Stimulated activated CD8-positive, alpha-beta memory T cell treated with anti-CD3 and anti-CD28 coated beads, Interleukin-15, amount 100 ng/mL, for 24 hours (primary cell): Measurements from ENCODE around the gene NADK.
"Not testable (repeated sequence)": the region's sequence is repeated elsewhere in the genome, so short reads cannot be mapped to it uniquely, and the experiment has no call there.

Experiments used
- DNase-seq: peaks from one replicate; pipeline ENCODE4 v3.0.0-alpha.2; 2020; ENCODE audit warnings: low read depth

The NADK gene

GRCh38 chr1:1745651-1746565 lies 32.4 kb downstream of the NADK start:
- peak; percentile 87 for DNase-seq

- not testable (repeated sequence) for DNase-seq
These were observed 35.7 kb downstream of the NADK start for GRCh38 chr1:1742529-1742928.

GRCh38 chr1:1741013-1741412 lies 37.3 kb downstream of the NADK start:
- not testable (repeated sequence) for DNase-seq

DNA sequence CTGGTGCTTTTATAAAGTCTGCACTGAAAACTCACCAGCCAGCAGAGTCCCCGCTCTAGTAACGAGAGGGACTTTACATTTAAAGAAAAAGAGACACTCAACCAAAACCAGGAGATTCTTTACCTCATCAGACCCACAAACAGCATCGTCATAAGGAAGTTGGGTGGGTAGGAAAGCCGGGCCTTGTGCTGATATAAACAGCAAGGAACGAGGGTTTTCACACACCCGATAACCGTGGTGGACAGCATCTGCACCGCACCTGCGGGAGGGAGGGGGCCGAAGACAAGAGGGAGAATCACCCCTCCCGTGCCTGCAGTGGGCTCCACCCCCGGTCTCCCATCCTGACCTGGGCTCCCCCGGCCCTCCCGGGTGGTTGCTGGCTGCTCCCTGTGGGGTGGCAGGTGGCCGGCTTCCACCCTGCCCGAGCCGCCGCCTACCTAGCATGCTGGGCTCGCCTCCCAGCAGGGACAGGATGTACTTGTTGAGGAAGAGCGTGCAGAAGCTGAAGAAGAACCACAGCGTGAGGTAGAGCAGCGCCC lies 39.4 kb downstream of the NADK start:
- DNase-seq = not testable (repeated sequence)

DNA sequence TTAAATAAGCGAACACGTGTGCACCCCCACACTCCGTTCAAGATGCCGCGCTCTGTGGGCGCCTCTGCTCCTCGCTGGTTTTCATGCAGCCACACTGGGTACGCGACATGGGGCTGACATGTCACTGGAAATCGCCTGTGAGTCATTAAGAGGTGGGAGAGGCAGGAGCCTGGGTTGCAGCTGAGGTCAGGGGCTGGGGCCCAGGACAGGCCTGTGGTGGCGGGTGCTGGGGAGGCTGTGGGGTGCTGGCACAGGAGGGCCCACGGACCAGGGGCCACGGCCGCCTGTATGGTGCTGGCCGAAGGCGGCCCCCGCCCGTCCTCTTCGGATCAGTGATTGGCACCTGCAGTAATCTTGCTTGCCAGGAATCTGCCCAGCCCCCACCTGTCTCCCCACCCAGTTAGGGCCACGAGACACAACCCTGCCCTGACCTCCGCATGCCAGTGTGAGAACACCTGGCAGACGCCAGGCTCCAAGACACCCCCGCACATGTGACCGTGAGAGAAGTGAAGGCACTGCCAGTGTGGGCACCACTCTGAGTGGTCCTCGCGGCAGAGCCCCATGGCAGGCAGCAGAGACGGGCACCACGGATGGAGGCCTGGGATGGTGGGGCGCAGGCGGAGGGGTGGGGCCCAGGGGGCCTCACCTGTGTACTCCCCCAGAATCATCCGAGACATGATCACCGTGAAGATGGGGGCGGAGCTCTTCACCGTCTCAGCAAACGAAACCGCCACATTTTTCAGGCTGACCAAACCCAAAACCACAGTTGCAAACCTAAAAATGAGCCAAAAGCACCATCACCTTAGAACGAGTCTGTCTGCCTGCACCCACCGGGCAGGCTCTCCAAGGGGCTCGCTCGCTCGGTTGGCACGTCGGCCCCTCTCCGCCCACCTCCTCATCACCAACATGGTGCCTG lies 40.3 kb downstream of the NADK start:
- not testable (repeated sequence) for DNase-seq

GRCh38 chr1:1732381-1732780 lies 45.9 kb downstream of the NADK start:
- no peak for DNase-seq

DNA sequence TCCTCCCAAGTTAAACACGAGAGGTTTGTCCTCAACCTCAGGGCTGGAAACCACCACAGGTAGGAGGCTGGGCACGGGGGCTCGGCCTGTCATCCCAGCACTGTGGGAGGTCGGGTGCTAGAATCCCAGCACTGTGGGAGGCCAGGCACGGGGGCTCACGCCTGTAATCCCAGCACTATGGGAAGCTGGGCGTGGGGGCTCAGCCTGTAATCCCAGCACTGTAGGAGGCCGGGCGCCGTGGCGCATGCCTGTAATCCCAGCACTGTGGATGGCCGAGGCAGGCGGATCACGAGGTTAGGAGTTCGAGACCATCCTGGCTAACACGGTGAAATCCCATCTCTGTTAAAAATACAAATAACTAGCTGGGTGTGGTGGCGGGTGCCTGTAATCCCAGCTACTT lies 47.4 kb downstream of the NADK start:
- DNase-seq = no peak

- not testable (repeated sequence) for DNase-seq
These were observed 48.0 kb downstream of the NADK start for GRCh38 chr1:1730230-1730629.

DNA sequence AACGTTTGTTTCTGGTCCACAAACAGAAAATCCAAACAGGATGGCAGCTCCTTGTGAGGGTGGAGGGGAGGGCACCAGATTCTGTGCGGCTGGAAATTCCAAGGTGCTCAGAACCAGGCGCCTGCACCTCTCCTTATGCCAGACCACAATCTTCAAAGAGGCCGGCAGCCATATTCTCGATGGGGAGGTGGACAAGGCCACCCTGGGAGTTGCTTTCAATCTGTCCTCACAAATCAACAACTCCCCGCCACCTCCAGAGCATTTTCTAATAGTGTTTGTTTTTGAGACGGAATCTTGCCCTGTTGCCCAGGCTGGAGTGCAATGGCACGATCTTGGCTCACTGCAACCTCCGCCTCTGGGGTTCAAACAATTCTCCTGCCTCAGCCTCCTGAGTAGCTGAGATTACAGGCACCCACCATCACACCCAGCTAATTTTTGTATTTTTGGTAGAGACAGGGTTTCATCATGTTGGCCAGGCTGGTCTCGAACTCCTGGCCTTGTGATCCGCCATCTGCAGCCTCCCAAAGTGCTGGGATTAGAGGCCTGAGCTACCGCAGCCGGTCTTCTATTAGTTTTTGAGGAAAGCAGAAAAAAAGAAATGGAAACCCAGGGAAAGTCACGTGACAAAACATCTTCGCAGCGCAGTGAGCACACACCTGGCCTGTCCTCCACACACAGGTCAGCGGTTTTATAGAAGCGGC lies 49.0 kb downstream of the NADK start:
- DNase-seq = not testable (repeated sequence)

- not testable (repeated sequence) for DNase-seq
These were observed 49.8 kb downstream of the NADK start for GRCh38 chr1:1728308-1729005.

- DNase-seq = not testable (repeated sequence)
These were observed 51.1 kb downstream of the NADK start for GRCh38 chr1:1727131-1727651.

DNA sequence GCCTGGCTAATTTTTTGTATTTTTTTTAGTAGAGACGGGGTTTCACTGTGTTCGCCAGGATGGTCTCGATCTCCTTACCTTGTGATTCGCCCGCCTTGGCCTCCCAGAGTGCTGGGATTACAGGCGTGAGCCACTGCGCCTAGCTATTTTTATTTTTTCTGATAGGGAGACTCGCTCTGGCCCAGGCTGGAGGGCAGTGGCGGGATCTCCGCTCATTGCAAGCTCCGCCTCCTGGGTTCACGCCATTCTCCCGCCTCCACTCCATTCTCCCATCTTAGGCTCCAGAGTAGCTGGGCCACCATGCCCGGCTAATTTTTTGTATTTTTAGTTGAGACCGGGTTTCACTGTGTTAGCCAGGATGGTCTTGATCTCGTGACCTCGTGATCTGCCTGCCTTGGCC lies 52.2 kb downstream of the NADK start:
- DNase-seq = not testable (repeated sequence)

DNA sequence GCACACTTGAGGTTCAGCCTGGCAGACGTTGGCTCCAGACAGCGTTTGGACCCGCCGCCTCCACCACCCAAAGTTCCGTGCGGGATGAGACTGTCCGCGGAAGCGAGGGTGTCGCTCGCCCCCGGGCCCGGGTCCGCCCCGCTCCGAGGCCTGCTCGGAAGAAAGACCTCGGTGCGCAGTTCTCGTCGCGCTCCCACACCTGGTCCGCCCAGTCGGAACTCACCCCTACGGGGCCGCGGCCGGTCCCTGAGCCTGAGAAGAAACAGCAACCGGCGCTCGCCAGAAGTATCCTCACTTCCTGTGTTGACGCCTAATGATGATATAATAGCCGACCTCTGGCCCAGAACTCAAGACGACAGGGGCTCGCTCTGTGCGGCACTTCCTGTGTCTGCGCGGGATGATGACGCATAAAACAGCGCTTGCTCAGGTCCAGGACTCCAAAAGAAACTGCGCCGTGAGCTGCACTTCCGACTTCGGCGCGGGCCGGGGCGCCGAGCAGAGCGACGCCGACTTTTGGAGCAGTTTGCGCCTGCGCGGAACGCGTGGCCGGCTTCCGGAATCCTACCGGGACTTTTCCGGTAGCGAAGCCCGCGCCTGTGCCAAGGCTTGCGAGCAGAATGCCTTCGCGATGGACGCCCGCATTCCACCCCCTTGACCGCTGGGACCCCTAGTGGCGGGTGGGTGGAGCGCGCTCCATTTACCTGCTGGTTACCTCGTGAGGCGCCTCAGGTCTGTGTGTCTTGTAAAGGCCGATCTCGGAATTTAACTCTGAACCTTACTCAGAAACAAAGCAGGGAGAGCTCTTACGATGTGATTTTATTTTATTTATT lies 54.0 kb downstream of the NADK start, which contains the start of gene CDK11A:
CDK11A (minus strand) TSS at position 323 of the 830 bp plus-strand sequence. CDS start 1,539 bp downstream, outside the sequence.
- DNase-seq = peak; percentile 97

- DNase-seq = no peak
These were observed 57.1 kb downstream of the NADK start for GRCh38 chr1:1721201-1721600.

DNA sequence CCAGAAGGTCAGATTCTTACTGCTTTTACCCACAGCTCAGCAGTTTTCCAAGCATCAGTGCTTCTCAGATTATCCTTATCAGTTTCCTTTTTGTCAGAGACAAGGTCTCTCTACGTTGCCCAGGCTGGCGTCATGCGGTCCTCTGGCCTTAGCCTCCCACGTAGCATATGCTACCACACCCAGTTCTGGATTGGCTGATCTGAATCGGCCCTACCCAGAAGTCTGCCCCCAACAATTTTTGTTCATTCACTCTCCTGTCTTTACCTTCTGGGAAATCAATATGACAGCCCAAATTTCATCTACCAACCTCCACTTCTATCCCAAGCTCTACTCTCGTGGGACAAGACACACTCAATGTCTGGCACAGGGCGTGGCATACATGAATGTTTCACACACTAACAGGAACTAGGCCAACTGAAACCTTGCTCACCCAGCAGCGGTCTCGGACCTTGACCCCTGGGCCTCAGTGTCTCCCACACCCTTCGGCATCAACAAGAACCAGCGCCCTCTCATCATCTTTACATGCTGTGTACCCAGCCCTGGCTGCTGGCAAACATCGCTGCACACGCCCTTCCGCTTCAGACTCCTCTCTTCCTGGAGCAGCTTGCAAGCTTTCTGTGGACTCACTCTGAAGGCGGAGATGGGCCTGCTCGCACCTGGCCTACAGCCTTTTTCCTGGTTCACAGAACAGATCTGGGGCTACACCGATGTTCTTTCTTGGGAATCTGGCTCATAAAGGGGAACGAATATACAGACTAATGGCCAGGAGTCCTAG lies 63.0 kb downstream of the NADK start:
- DNase-seq = not testable (repeated sequence)

- not testable (repeated sequence) for DNase-seq
These were observed 70.4 kb downstream of the NADK start for GRCh38 chr1:1707897-1708296.

GRCh38 chr1:1707241-1707640 lies 71.0 kb downstream of the NADK start:
- not testable (repeated sequence) for DNase-seq

DNA sequence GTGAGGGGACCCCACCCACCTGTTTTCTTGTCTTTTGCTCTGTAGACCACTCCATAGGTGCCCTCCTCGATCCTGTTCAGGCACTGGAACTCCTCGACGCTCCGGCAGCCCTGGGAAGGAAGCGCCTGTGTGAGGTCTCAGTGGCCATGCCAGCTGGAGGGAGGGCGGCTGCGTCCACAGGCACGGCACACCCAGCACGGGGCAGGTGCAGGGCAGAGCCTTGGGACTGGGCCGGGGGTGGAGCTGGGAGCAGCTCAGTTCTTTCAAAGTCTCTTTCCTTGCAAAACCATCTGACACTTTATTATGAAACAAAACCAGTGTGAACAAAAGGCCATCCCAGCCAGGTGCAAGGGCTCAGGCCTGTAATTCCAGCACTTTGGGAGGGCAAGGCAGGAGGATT lies 72.6 kb downstream of the NADK start:
- DNase-seq = not testable (repeated sequence)
